Spleen (tissue), 7 donors: ENCODE measurements around the gene DMRTA1.

Source experiments
- POLR2A ChIP-seq, 3 donors: fragments of 450-650 bp; IDR thresholded peaks; one replicate each; pipeline ENCODE4 v1.5.1; 2017; ENCODE audit warnings: antibody characterized with exemption in 3 of 3, mild to moderate bottlenecking in 1 of 3
- TF ChIP-seq, protein P1 (sequence below), 11 experiments: fragments of 200-600 bp in 7 of 11; fragments of 450-650 bp in 4 of 11; sonication (generic) in 4 of 11; IDR thresholded peaks in 8 of 11; conservative IDR thresholded peaks in 3 of 11; 1 replicate in 7 of 11; 2 replicates in 4 of 11; pipeline versions ENCODE4 v1.4.0 to v1.8.0; 2016 to 2021; ENCODE audit warnings: antibody characterized with exemption in 11 of 11, inconsistent platforms in 4 of 11, mild to moderate bottlenecking in 1 of 11
- donor health status: DM: no; HTN: no; CAD: no; lungs with moderate emphysema.
- donor health status: DM: no; HTN: no; CAD: no.
- donor health status: DM: no; HTN: no; CAD: no.

- TF ChIP-seq, protein P1, sequence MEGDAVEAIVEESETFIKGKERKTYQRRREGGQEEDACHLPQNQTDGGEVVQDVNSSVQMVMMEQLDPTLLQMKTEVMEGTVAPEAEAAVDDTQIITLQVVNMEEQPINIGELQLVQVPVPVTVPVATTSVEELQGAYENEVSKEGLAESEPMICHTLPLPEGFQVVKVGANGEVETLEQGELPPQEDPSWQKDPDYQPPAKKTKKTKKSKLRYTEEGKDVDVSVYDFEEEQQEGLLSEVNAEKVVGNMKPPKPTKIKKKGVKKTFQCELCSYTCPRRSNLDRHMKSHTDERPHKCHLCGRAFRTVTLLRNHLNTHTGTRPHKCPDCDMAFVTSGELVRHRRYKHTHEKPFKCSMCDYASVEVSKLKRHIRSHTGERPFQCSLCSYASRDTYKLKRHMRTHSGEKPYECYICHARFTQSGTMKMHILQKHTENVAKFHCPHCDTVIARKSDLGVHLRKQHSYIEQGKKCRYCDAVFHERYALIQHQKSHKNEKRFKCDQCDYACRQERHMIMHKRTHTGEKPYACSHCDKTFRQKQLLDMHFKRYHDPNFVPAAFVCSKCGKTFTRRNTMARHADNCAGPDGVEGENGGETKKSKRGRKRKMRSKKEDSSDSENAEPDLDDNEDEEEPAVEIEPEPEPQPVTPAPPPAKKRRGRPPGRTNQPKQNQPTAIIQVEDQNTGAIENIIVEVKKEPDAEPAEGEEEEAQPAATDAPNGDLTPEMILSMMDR (IDR thresholded peaks at IDR 0.05 in 8 of 11, conservative IDR thresholded peaks at IDR 0.05 in 3 of 11), result no peak
- no peak for TF ChIP-seq POLR2A (IDR thresholded peaks at IDR 0.05)
Measured at GRCh38 chr9:22424616-22425015, 22.0 kb upstream of the DMRTA1 start.
